Measurements from ENCODE around the gene VWA1.
"Not testable (repeated sequence)": the region's sequence is repeated elsewhere in the genome, so short reads cannot be mapped to it uniquely, and the experiment has no call there.

The VWA1 gene

DNA sequence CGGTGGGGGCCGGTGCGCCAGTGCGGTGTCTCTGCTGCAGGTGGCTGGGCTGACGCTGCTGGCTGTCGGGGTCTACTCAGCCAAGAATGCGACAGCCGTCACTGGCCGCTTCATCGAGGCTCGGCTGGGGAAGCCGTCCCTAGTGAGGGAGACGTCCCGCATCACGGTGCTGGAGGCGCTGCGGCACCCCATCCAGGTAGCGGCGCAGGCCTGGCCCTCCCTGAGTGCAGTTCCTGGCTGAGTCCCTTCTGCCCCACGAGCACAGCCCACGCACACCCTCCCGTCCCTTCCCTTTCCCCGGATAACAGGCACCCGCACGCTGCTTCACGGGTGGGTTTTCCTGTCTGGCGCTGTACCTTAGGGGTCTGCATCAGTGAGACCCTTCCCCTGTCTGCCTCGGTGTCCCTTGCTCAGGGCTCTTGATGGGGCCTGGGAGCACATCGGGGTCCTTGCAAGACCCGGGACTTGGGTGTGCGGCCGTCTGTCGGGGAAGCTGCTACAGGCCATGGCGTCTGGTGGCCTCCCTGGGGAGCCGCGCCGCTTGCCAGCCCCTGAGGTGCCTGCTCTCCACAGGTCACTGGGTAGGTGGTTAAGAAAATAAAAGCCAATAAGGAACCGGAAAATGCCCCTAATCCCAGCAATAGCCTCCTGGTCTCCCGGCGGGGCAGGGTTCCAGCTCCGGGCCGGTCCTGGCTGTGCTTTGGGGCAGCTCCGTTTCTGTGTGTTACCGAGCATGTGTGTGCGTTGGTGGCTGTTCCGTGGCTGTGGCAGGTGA lies 49.7 kb downstream of the VWA1 start:
- DNase-seq (ENCODE audit: low spot score) = not testable (repeated sequence)

- DNase-seq (ENCODE audit: low spot score) = not testable (repeated sequence)
These were observed 50.3 kb downstream of the VWA1 start for GRCh38 chr1:1485755-1486317.

GRCh38 chr1:1487701-1488100 lies 52.2 kb downstream of the VWA1 start:
- no peak for DNase-seq (ENCODE audit: low spot score)

DNA sequence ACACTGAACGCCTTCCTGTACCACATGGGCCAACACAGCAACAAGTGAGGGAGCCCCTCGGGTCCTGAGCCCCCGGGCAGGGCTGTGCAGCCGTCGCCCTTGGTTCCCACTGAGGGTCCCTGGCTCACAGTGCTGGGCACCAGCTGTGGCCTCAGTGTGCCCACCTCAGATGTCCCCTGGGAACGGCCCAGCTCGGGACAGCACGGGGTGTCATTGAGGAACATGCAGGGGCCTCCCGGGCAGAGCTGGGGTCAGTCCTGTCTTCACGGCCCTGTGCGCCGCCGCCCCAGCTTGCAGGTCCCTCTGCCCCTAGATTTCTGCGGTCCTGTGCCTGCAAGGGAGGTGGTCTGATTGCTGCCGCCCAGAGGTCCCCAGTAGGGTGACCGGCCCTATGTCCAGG lies 53.7 kb downstream of the VWA1 start:
- no peak for DNase-seq (ENCODE audit: low spot score)

GRCh38 chr1:1489861-1490260 lies 54.4 kb downstream of the VWA1 start:
- DNase-seq (ENCODE audit: low spot score) = no peak

GRCh38 chr1:1490633-1491230 lies 55.2 kb downstream of the VWA1 start:
- no peak for DNase-seq (ENCODE audit: low spot score)

GRCh38 chr1:1491601-1492000 lies 56.1 kb downstream of the VWA1 start:
- no peak for DNase-seq (ENCODE audit: low spot score)

Data from Ammon's horn (tissue), 1 donor.